ENCODE measurements around the gene NPAS2.
A peak's percentile ranks its signal among the peaks of the same experiment; 100 is the strongest.

Gene NPAS2

DNA sequence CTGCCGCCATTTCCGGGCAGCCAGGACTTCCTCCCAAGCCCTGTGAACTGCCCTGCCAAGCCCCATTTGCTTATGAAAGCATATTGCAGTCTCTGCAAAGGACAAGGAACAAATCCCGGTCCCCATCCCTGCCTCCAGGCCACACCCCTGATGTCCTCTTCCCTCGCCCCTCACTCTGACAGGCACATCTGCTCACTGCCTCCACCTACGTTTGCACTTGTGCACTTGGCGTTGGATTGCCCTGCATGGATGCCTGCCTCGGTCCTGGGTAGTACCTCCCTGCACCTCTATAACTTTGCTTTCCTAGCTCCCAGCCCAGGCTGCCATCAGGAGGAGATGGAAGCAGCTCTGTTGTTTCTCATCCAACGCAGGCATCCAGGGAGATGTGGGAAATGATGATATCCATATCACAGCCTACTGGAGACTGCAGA is 162.5 kb downstream of the NPAS2 start:
- TF ChIP-seq, protein P1, sequence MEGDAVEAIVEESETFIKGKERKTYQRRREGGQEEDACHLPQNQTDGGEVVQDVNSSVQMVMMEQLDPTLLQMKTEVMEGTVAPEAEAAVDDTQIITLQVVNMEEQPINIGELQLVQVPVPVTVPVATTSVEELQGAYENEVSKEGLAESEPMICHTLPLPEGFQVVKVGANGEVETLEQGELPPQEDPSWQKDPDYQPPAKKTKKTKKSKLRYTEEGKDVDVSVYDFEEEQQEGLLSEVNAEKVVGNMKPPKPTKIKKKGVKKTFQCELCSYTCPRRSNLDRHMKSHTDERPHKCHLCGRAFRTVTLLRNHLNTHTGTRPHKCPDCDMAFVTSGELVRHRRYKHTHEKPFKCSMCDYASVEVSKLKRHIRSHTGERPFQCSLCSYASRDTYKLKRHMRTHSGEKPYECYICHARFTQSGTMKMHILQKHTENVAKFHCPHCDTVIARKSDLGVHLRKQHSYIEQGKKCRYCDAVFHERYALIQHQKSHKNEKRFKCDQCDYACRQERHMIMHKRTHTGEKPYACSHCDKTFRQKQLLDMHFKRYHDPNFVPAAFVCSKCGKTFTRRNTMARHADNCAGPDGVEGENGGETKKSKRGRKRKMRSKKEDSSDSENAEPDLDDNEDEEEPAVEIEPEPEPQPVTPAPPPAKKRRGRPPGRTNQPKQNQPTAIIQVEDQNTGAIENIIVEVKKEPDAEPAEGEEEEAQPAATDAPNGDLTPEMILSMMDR (IDR thresholded peaks at IDR 0.05), result no peak

DNA sequence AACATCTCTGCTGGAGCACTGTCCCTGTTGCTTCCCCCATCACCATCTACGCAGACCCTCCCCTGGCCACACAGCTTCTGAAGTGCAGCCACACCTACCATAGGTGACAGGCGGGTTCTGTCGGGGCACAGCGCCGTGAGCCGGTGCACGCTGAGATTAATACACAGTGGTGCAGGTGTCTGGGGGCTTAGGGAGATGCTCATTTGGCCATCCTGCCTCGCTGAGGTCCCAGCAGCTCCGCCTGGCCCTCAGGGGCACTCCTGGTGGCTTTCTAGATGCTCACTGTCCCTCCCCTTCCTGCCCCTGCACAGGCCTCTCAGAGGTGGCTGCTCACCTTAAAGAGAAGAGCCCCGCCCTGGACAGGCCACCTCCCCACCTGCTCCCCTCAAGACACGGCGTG is 163.3 kb downstream of the NPAS2 start:
- TF ChIP-seq, protein P1 (IDR thresholded peaks at IDR 0.05), result no peak

DNA sequence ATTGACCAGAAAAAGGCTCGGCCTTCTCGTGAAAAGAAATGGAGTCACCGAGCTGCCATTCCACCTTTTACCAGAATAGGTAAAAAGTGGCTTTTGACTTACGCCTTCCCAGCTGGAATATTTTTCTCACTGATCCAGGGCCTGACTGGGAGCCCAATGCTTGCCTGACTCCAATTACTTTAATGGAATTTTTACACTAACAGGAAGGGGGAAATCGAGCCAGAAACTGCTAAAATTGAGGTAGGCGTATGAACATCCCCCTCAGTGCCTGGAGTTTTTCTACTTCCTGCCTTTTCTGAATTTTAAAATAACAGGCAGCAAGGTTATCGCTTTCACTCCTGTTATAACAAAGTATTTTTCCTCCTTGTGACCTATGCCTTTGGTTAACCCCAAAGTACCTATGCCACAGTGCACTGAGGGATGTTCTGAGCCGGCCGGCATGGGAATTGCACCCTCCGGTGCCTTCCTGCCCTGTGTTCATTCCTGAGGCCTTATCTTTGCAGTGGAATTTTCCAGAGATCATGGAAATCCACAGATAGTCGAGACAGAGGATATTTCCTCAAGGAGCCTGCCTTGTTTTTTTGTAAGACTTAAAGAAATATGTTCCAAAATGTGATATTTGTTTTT is 163.9 kb downstream of the NPAS2 start:
- TF ChIP-seq, protein P1 (IDR thresholded peaks at IDR 0.05), result no peak

DNA sequence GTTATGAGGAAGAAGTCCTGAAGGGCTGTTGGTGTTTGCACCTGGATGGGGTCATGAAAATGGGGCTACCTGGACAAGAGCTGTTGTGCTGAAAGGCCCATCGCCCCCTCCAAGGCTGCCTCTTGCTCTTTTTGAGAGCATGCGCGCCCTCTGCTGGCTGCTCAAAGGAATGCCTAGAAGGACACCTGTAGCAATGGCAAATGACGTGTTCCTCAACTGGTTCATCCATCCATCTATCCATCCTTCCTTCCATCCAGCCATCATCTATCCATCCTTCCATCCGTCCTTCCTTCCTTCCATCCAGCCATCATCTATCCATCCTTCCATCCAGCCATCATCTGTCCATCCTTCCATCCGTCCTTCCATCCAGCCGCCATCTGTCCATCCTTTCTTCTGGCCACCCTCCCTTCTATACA is 165.0 kb downstream of the NPAS2 start:
- TF ChIP-seq, protein P1 (IDR thresholded peaks at IDR 0.05), result peak; percentile 76

DNA sequence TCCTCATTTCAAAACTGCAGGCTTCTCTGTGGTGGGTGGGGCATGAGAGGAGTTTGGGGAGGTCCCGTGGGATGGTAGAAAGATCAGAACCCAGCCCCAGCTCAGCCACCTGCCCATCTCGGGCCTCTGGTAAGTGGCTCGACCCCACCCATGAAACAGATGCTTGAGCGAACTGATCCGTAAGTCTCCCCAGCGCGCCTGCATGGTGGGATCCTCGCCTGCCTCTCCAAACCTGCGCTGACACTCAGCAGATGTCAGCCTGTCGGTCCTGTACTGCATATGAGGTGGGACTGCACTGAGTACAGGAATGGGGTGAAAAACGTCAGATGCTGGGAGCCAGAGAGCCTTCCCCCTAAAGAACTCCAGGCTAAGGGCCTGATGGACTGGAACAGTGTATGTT is 166.2 kb downstream of the NPAS2 start:
- TF ChIP-seq, protein P1 (IDR thresholded peaks at IDR 0.05), result no peak

DNA sequence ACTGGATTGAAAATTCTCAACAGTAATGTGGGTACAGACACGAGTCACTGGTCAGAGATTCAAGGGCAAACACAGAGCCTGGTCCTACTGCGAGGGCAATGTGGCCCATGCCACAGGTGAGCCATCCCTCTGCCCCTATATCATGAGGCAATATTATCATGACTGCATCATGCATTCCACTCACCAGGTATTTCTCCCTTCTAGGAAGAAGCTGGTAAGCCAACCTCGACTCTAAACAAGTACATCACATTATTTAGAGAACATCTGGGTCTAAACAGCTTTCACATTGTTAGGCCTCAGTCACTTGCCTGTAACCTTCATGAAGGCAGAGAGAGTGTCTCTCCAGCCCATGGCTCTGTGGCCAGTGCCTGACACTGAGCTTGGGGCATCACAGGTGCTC is 167.6 kb downstream of the NPAS2 start:
- TF ChIP-seq, protein P1 (IDR thresholded peaks at IDR 0.05), result no peak

DNA sequence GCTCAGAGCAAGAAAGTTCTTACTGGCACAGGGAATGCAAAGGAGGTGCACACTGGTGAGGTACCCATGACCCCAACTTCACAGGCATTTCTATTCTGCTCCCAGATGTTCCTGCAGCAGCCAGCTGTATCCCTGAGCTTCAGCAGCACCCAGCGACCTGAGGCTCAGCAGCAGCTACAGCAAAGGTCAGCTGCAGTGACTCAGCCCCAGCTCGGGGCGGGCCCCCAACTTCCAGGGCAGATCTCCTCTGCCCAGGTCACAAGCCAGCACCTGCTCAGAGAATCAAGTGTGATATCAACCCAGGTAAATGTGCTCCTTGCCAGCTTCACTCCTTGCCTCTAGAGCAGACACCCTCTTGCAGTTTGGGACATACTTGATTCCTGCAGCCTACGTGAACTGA is 168.0 kb downstream of the NPAS2 start:
- TF ChIP-seq, protein P1 (IDR thresholded peaks at IDR 0.05), result no peak
